Kidney capillary endothelial cell (primary cell): ENCODE results near the gene SH2D3C.
A peak's percentile ranks its signal among the peaks of the same experiment; 100 is the strongest.

Experiments
- DNase-seq: peaks from one replicate; pipeline ENCODE4 v3.0.0-alpha.2; 2018; ENCODE audit warnings: low spot score

Gene SH2D3C

DNA sequence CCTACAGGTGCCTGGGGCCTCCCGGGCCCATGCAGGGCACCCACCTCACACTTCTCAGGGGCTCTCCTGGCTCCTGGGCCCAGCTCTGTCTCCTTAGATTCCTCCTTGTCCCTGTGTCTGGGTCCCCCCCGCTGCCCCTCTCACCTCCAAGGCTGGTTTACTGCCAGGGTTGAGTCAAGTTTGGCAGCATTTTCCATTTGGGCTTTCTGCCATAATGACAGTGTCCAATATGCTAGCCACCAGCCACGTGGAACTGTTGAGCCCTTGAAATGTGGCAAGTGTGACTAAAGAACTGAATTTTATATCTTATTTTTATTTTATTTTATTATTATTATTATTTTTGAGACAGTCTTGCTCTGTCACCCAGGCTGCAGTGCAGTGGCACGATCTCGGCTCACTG lies 60.7 kb downstream of the SH2D3C start:
- no peak for DNase-seq

DNA sequence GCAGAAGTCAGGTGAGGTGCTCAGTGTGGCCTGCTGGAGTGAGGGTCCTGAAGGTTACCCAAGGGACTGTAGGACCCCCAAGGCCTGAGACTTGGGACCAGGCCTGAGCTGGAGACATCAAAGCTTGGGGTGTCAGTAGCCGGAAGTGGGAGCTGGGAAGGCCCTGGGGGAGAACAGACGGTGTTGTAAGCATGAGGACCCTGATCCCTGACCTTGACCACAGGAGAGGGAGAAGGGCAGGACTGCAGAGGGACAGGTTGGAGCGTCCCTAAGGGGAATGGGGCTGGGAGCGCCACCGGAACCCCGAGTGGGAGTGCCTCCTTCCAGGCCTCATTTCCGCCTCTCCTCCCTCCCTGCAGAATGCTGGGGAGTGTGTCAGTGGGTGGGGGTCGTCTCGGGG lies 62.1 kb downstream of the SH2D3C start:
- no peak for DNase-seq

DNA sequence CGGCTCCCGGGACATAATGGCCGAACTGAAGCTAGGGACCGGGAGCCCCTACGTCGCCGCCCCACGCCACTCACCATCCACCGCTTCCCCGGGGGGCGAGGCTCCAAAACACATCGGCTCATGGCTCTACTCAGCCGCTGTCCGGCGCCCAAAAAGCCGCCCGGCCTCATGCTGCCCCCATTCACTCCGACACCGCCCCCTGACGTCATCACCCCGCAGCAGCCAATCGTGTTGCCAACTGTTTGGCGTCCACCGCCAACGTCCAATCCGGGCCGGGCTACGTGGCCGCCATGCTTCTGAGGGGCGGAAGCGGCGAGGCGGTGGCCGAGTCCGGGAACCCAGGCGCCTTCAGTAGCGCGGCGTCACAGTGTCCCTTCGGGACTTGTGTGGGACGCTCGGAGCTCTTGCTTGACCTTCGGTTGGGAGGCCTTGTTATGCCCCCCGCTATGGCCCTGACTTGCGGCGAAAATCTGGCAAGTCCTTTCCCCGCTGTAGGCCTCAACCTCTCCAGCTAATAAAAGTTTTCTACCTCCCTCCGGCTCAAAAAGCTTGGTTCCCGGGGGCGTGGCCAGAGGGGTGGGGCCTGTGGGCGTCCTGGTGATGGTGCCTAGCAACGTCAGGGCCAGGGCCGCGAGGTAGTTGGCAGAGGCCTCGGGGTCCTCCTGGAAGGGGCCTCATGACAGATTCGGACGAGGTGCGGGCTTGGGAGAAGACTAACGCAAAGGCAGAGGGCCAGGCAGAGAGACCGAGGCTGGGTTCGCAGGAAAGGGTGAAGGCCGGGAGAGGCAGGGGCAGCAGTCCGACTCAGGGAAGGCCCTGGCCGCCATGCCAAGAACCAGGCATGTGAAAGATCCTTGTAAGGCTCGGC lies 62.8 kb downstream of the SH2D3C start, which contains the start of the genes PTRH1 and TTC16:
PTRH1 (minus strand) TSS at position 194 of the 868 bp plus-strand sequence; CDS start at position 170, 24 bp downstream.
TTC16 (plus strand) TSS at position 610 of the 868 bp plus-strand sequence; CDS start at position 677, 67 bp downstream.
- peak; percentile 95 for DNase-seq

DNA sequence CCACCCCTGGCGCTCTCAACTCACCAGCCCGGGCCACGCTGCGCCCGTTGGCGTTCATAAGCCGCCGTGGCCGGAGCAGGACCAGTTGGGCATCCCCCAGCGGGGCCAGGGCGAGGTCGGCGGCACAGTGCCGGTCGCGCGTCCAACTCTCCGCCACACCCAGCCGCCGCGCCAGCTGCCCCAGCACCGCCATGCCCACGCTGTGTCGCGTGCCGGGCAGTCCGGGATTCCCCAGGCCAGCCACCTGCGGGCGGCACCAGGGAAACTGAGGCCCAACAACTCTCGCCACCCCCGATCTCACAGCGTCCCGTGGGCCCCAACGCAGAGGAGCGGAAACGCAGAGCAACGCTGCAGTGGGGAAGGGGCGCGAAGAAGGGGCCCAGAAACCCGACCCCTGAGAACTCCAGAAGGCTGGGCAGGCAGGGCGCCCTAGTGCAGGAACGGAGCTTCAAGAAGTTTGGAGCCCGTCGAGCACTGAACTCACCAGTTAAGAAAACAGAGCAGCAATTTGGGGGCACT lies 63.5 kb downstream of the SH2D3C start:
- no peak for DNase-seq

DNA sequence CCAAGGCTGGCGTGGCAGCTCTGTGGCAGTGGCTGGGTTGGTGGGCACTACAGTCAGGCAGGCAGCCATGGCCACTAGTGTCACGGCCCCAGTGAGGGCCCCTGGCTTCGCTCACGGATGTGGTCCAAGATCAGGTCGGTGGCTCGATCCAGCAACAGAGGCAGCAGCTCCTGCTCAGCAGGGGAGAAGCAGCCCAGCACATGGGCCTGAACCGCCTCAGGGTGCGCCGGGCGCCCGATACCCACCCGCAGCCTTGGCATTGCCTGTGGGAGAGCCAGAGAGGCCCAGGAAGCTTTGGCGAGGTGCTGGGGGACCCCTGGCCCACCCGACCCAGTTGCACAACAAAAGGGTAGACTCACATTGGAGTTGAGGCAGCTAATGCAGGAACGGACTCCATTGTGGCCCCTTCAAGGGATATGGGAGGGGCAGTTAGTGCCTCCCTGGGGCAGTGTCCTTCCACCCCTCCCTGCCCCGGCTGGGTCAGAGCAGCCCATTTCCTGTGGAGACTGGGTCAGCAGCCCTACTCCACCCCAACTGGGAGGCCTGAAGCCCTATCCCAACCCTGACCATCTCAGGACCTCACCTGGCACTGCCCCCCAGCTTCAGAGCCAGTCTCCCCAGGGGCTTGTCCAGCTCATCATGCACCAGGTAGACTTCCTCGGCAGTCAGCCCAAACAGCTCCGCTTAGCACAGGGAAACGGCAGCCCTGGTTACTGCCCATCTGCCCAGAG lies 64.3 kb downstream of the SH2D3C start:
- DNase-seq: no peak

DNA sequence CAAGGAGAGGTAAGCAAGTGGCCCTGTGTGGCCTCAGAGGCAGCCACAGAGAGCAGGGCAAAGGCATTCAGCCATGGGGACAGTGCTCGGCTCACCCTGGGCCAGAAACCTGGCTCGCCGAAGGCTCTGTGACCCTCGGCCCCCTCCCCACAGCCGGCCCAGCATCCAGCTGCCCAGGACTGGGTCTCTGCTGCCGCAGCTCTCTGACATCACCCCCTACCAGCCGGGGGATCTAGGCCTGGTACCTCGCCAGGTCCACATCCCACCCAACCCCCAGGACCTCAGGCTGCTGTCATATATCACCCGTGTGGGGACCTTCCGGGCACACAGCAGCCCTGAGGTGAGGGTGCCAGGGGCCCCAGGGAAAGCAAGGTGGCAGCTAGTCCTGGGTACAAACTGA lies 65.6 kb downstream of the SH2D3C start:
- DNase-seq: no peak

DNA sequence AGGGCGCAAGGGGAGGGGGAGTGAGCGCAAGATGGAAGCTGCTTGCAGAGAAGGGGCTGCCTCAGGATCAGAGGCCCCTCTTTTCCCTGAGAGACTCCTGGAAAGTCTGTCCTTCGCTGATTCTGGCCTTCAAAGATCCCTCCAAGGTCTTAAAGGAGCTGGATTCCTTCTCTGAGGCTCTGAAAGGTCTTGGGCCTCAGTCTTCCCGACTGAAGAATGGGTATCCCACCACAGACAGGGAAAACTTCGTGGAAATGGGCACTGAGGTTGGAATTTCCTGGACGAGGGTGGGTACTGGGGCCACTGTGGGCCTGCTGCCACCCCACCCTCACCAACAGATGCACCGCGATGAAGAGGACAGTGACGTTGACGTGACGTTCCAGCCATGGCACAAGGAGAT lies 66.1 kb downstream of the SH2D3C start:
- DNase-seq: no peak

DNA sequence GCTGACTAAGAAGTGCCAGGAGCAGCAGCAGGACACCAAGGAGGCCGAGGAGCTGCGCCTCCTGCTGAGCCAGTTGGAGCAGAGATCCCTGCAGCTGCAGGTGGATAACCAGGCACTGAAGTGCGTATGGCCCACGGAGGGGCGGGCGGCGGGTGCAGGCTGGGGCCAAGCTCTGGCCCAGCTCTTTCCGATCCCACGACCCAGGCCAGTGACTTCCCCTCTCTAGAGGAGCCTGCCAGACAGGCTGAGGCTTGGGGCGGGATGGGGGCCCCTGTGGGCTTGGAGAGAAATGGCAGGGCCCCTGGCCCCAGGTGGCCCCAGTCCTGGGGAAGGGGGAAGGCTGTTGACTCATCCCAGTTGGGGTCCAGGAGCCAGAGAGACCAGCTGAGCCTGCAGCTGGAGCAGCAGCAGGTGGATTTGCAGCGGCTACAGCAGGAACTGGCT lies 66.6 kb downstream of the SH2D3C start:
- DNase-seq: no peak

DNA sequence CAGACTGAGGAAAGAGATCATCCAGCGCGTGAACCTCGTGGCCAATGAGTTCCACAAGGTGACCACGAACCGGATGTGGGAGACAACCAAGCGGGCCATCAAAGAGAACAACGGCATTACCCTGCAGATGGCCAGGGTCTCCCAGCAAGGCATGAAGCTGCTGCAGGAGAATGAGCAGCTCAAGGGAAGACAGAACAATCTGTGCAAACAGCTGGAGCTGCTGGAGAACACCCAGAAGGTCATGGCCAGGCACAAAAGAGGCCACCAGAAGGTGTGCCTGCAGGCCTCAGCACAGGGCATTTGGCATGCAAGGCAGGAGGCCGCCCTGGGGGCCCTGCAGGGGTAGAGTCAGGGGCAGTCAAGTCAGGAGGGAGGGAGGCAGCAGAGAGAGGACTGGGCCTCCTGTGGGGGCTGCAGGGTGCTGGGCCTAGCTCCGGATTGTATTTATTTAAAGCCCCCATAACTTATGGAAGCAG lies 67.2 kb downstream of the SH2D3C start:
- no peak for DNase-seq

DNA sequence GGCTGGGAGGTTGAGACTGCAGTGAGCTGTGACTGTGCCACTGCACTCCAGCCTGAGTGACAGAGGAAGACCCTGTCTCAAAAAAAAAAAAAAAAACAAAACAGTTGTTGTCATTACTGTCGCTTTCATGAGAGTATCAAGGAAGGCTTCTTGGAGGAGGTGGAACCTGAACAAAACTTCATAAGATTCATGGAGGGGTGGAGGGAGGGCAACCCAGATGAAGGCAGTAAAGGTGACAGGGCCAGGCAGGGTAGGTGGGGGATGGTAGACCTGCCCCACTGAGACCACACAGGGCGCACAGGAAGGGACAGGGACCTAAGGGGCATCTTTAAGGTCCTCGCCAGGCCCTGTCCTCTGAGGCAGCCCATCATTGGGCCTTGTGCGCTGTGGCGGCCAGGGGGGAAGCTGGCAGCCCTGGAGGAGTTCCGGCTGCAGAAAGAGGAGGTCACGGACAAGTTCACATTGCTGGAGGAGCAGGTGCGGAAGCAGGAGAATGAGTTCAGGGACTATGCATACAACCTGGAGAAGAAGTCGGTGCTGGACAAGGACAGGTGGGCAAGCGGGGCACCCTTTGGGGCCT lies 68.2 kb downstream of the SH2D3C start:
- DNase-seq: no peak

DNA sequence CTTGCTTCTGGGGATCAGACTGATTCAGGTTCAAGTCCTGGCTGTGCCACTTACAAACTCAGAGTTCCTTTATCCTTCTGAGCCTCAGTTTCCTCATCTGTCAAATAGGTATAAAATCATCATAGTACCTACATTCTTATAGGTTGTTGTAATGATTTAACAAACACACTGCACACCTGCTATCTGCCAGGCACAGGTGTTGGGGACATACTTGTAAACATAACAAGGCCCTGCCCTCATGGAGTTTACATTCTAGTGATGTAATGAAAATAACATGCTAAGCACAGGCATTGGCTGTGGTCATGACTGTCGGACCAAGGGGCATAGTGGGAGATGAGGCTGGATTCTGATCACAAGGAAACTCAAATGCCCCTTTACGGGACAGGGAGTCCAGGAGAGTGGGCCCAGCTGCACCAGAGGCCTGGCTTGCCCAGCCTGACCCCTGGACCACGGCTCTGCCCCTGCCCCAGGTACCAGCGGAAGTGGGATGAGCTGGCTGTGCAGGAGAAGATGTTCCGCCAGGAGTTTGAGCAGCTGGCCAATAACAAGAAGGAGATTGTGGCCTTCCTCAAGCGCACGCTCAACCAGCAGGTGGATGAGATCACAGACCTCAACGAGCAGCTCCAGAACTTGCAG lies 69.4 kb downstream of the SH2D3C start:
- DNase-seq: no peak

DNA sequence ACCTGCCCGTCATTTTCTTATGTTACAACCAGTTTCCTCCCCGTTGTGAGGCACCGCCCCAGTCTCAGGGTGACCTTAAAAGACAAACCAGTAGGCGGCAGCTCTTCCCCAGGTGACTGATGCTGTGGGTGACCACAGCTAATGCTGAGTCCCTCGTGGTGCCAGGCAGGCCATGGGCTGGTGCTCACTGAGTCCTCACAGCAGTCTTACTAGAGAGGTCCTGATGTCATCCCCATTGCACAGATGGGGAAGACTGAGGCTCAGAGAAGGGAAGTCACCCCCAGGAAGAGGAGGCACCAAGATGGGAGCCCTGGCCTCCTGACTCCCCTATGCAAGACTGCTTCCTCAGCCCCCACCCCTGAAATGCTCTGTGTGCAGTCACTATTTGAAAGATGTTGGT lies 70.7 kb downstream of the SH2D3C start:
- DNase-seq: no peak

DNA sequence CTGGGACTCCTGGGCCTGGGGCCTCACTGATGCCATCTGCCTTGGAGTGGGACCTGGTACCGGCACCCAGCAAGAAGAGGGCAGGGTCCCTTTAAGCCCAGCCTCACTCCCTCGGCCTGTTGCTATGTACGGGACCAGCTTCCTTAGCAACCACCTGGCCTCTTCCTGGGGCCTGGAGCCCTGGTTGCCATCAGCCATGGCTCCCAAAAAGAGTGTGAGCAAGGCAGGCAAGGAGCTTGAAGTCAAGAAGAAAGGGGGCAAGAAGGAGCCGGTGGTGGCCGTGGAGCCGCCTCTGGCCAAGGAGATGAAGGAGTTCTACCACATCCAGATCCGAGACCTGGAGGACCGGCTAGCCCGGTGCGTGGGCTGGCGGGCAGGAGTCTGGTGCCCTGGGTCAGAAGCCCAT lies 71.6 kb downstream of the SH2D3C start, which contains the start of gene CFAP157:
CFAP157 (plus strand) TSS at position 153 of the 406 bp plus-strand sequence; CDS start at position 197, 44 bp downstream.
- DNase-seq: no peak

DNA sequence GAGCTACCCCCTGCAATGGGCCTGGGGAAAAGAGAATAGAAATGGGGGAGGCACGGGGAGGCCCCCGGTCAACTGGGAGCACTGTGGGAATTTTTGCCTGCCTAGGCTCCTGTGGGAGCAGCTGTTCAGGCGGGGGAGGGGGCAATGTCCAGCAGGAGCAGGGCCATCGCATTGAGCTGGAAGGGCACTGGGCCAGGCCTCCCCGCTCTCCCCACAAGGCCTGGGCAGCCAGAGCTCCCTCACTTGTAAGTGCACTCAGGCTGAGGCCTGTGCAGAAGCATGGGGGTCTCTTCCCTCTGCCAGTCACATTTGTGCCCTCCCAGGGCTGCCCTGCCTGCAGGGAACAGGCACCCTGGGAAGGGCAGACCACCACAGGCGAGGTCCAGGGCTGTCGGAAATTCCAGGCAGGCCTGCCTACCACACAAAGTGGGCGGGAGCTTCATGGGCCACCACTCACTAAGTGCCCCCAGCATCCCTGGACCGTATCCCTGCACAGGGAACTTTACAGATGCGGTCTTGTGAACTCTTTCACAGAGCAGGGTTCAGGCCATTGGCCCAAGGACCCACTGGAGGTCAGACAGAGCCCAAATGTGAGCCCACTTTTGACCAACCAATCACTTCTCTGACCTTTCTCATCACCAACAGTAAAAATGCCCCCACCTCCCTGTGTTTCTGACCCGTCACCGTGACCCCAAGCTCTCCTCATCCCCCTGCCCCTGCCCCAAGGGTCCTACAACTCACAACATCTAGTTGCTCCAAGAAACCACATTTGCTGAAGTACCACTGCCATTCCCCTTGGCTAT lies 72.7 kb downstream of the SH2D3C start:
- DNase-seq: no peak

DNA sequence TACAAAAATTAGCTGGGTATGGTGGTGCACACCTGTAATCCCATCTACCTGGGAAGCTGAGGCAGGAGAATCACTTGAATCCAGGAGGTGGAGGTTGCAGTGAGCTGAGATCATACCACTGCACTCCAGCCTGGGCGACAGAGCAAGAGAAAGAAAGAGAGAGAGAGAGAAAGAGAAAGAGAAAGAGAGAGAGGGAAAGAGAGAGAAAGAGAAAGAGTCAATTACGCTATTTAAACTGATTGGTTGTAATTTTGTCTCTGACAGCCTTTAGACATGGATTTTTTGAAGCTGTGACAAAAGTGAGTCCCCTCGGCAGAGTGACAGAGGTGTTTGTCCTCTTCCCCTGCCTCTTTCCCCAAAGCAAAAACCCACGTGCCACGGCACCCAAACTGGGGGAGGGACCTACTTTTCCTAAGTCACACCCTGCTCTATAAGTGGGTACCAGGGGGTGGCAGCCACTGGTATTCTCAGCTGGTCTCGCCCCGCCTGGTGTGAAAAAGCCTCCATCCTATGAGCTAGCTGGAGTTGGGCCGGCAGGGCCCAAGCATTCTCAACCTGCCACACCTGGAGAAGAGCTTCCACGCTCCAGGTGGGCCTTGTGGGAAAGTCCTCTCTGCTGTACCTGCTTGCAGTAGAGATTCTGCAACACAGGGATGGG lies 75.0 kb downstream of the SH2D3C start:
- no peak for DNase-seq

DNA sequence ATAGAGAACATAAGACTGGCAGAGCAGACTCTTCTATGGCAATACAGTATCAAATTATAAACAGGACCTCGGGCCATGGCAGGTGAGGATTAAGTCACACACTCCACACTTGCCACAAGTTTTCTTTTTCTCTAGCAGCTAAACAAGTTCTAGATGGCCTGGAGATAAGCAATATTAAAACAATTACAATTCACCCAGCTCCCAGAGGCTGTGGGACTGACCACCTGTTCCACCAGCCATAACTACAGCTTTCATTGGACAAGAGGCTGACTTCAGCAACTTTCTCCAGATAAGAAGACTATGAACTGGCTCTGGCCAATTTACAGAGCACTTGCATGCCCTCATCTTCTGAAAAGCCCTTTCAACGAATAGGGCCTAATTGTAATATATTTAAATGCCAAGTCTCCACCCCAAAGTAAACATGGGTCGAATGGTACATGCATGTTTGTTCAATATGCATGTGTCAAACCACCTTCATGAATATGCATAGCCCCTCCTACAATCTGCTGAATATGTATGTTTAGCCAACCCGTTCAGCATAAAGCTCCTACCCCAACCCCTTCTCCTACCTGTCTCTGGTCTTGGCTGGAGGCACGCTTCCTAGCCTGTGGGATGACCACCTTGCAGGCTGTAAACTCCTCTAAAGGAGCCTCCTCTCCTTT lies 77.7 kb downstream of the SH2D3C start:
- no peak for DNase-seq

DNA sequence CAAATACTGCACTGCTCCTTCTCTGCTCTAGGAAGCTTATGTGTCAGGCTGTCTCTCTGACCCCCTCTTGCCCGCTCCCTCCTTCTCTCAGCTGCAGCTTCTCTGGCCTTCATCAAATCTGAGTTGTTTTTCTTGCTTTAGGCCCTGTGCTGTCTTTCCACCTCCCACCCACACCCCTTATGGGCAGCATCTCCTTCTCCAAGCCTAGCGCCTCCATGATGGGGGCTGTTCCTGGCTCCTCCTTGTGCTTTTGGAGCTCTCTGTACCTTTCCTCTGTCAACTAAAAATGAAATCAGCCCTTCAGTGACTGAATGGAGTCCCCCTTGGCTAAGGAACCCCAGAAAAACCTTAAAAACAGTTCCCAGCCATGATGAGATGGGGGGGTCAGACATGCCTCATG lies 78.3 kb downstream of the SH2D3C start:
- no peak for DNase-seq

DNA sequence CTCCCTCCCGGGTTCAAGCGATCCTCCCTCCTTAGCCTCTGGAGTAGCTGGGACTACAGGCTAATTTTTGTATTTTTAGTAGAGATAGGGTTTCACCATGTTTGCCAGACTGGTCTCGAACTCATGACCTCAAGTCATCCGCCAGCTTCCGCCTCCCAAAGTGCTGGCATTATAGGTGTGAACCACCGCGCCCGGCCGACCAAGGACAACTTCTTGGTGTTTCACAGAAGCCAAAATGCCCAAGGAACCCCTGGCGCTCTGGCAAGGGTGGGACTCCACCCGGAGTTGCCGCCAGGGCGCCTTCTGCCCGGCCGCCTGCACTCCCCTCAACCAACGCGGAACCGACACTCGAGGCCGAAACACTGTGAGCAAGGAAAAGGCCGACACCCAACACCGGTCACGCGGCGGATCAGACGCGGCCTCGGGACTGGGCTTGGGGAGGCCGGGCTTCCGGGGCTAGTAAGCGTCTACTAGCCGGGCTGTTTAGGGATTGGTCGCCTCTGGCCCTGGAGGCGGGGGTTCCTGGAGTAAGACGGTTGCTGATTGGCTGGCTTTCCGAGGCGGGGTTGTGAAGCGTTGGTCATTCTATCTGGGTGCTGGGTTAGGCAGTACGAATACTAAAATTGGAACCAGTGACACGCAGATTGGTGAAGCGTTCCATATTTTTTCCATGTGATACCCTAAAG lies 79.3 kb downstream of the SH2D3C start:
- DNase-seq: peak; percentile 94

DNA sequence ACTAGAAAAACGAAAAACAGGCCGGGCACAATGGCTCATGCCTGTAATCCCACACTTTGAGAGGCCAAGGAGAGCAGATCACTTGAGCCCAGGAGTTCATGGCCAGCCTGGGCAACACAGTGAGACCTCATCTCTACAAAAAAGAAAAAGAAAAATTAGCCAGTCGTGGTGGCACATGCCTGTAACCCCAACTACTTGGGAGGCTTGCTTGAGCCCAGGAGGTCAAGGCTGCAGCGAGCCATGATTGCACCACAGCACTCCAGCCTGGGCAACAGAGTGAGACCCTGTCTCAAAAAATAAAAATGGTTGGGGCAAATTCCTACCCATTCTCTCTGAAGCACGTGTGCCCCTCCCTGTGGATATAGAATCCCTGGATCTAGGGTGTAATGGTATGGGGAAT lies 80.1 kb downstream of the SH2D3C start:
- no peak for DNase-seq
